Neural progenitor cell (in vitro differentiated cells): Measurements from ENCODE around the gene RHOF. TPM values are rescaled to one million over a fixed set of nuclear protein-coding genes. Genes with fewer than 3 reads are reported as not detected.

Source experiments
- DNase-seq: peaks from one replicate; pipeline ENCODE4 v3.0.0-alpha.2; 2016; ENCODE audit warnings: low spot score
- H2AFZ ChIP-seq: fragments of 200-600 bp; sonication (generic); replicated peaks from 2 replicates; pipeline ENCODE4 v1.6.1; 2016; ENCODE audit warnings: antibody characterized with exemption
- H3F3A ChIP-seq: fragments of 200-600 bp; sonication (generic); 2 replicates; pipeline ENCODE4 v1.6.1; 2016; ENCODE audit warnings: antibody characterized with exemption, low read depth
- H3K27ac ChIP-seq: fragments of 200-600 bp; sonication (generic); 2 replicates; pipeline ENCODE4 v1.5.1; 2016; ENCODE audit warnings: mild to moderate bottlenecking
- H3K27me3 ChIP-seq: fragments of 200-600 bp; sonication (generic); 2 replicates; pipeline ENCODE4 v1.6.1; 2016; ENCODE audit warnings: mild to moderate bottlenecking, moderate library complexity
- H3K36me3 ChIP-seq: fragments of 200-600 bp; sonication (generic); 2 replicates; pipeline ENCODE4 v1.5.1; 2016
- H3K4me1 ChIP-seq: fragments of 200-600 bp; sonication (generic); 2 replicates; pipeline ENCODE4 v1.6.1; 2016; ENCODE audit warnings: mixed run types
- H3K4me2 ChIP-seq: fragments of 200-600 bp; sonication (generic); 2 replicates; pipeline ENCODE4 v1.6.1; 2016
- H3K4me3 ChIP-seq: fragments of 200-600 bp; sonication (generic); 2 replicates; pipeline ENCODE4 v1.5.1; 2016
- H3K79me2 ChIP-seq: fragments of 200-600 bp; sonication (generic); 2 replicates; pipeline ENCODE4 v1.6.1; 2016; ENCODE audit warnings: low read depth
- H3K9ac ChIP-seq: fragments of 200-600 bp; sonication (generic); 2 replicates; pipeline ENCODE4 v1.6.1; 2016
- H3K9me3 ChIP-seq: fragments of 200-600 bp; sonication (generic); 2 replicates; pipeline ENCODE4 v1.5.1; 2016; ENCODE audit warnings: low read depth
- H4K20me1 ChIP-seq: fragments of 200-600 bp; sonication (generic); 2 replicates; pipeline ENCODE4 v1.6.1; 2016; ENCODE audit warnings: low read depth
- H3K27ac Mint-ChIP-seq: 3 replicates; pipeline ENCODE4 v1.8.0; 2021; ENCODE audit warnings: mixed read lengths
- H3K27me3 Mint-ChIP-seq: 2 replicates; pipeline ENCODE4 v1.8.0; 2022; ENCODE audit warnings: low read depth, mild to moderate bottlenecking, inconsistent platforms, moderate library complexity, mixed read lengths; ENCODE audit not compliant: insufficient read depth
- H3K36me3 Mint-ChIP-seq: 3 replicates; pipeline ENCODE4 v1.8.0; 2021; ENCODE audit warnings: mixed read lengths
- H3K4me1 Mint-ChIP-seq: 3 replicates; pipeline ENCODE4 v1.8.0; 2021; ENCODE audit warnings: mixed read lengths
- H3K4me3 Mint-ChIP-seq: 3 replicates; pipeline ENCODE4 v1.8.0; 2021; ENCODE audit warnings: mild to moderate bottlenecking, moderate library complexity, mixed read lengths
- H3K9me3 Mint-ChIP-seq: 3 replicates; pipeline ENCODE4 v1.8.0; 2020; ENCODE audit warnings: mixed read lengths
- CTCF ChIP-seq: fragments of 200-600 bp; sonication (generic); IDR thresholded peaks from 2 replicates; pipeline ENCODE4 v1.5.1; 2017; ENCODE audit warnings: antibody characterized with exemption, mild to moderate bottlenecking
- EZH2 ChIP-seq: fragments of 200-600 bp; sonication (generic); IDR thresholded peaks from 2 replicates; pipeline ENCODE4 v1.6.1; 2017; ENCODE audit warnings: antibody characterized with exemption, mild to moderate bottlenecking, moderate library complexity
- EZH2phosphoT487 ChIP-seq: fragments of 200-600 bp; sonication (generic); IDR thresholded peaks from 2 replicates; pipeline ENCODE4 v1.6.1; 2017; ENCODE audit warnings: antibody characterized with exemption
- total RNA-seq: library from RNA; depleted of rRNA; stranded (reverse); fragments of >200 nt; gene quantifications from 2 replicates; pipeline ENCODE4 v1.2.3, GENCODE V29; 2015; ENCODE audit warnings: low replicate concordance

RHOF gene
- total RNA-seq, 1 donor from 2014 or later, result 20.1 TPM

GRCh38 chr12:121794534-121795033 is 1.1 kb upstream of the RHOF start:
- DNase-seq, result no peak
- peaks cover 13% of the 10 kb centered on the region for H3K36me3 Mint-ChIP-seq
- no peaks in the 10 kb centered on the region for H3K36me3 ChIP-seq
- H3K79me2 ChIP-seq, result peaks cover 37% of the 10 kb centered on the region
- peaks cover 16% of the 10 kb centered on the region for H3K27me3 ChIP-seq
- H3K9me3 ChIP-seq, result no peaks in the 10 kb centered on the region
- H3K4me2 ChIP-seq, result no peak overlapping the region
- peaks cover 25% of the 10 kb centered on the region for H3K4me1 ChIP-seq
- H3F3A ChIP-seq, result peaks cover 64% of the 10 kb centered on the region
- no peak overlapping the region for H3K9ac ChIP-seq
- H3K9me3 Mint-ChIP-seq, result no peaks in the 10 kb centered on the region
- no peak overlapping the region for H3K27ac ChIP-seq
- H2AFZ ChIP-seq, result no peak overlapping the region
- no peak overlapping the region for H3K4me3 ChIP-seq
- H3K4me3 Mint-ChIP-seq, result peak overlapping the region; percentile 81
- TF ChIP-seq EZH2 (no peak), CTCF (no peak), EZH2phosphoT487 (no peak)
- peak overlapping the region; percentile 84 for H3K27ac Mint-ChIP-seq
- H3K27me3 Mint-ChIP-seq, result peaks cover 17% of the 10 kb centered on the region
- peaks cover 50% of the 10 kb centered on the region for H3K4me1 Mint-ChIP-seq
- peaks cover 55% of the 10 kb centered on the region for H4K20me1 ChIP-seq

- Histone ChIP-seq H3K79me2 (peaks cover 32% of the 10 kb centered on the region), H3K9ac (no peak overlapping the region), H3K36me3 (no peaks in the 10 kb centered on the region), H3K27me3 (peaks cover 16% of the 10 kb centered on the region), H3K4me2 (peak overlapping the region; percentile 96), H3K27ac (no peak overlapping the region), H2AFZ (no peak overlapping the region), H3K4me1 (peaks cover 21% of the 10 kb centered on the region), H3F3A (peaks cover 59% of the 10 kb centered on the region), H3K4me3 (peak overlapping the region; percentile 56), H4K20me1 (peaks cover 49% of the 10 kb centered on the region), H3K9me3 (no peaks in the 10 kb centered on the region)
- TF ChIP-seq EZH2, result no peak
- TF ChIP-seq CTCF, result peak; percentile 96
- peak; percentile 96 for DNase-seq
- peaks cover 11% of the 10 kb centered on the region for H3K36me3 Mint-ChIP-seq
- peaks cover 13% of the 10 kb centered on the region for H3K27me3 Mint-ChIP-seq
- H3K9me3 Mint-ChIP-seq, result no peaks in the 10 kb centered on the region
- H3K4me3 Mint-ChIP-seq, result peak overlapping the region; percentile 81
- peak overlapping the region; percentile 74 for H3K27ac Mint-ChIP-seq
- peaks cover 46% of the 10 kb centered on the region for H3K4me1 Mint-ChIP-seq
Measured at GRCh38 chr12:121793838-121794533, 498 bp upstream of the RHOF start.

- H3K4me3 Mint-ChIP-seq, result peak overlapping the region; percentile 81
- peak overlapping the region; percentile 96 for H3K4me2 ChIP-seq
- H2AFZ ChIP-seq, result no peak overlapping the region
- H3K79me2 ChIP-seq, result peaks cover 21% of the 10 kb centered on the region
- no peak for TF ChIP-seq EZH2phosphoT487
- no peak for TF ChIP-seq EZH2
- TF ChIP-seq CTCF, result no peak
- DNase-seq, result no peak
- H3K36me3 Mint-ChIP-seq, result peaks cover 7% of the 10 kb centered on the region
- H3K9ac ChIP-seq, result no peak overlapping the region
- peaks cover 47% of the 10 kb centered on the region for H3F3A ChIP-seq
- no peak overlapping the region for H3K27ac Mint-ChIP-seq
- H3K27me3 Mint-ChIP-seq, result peaks cover 10% of the 10 kb centered on the region
- H4K20me1 ChIP-seq, result peaks cover 37% of the 10 kb centered on the region
- peaks cover 16% of the 10 kb centered on the region for H3K27me3 ChIP-seq
- no peaks in the 10 kb centered on the region for H3K9me3 ChIP-seq
- H3K36me3 ChIP-seq, result no peaks in the 10 kb centered on the region
- H3K9me3 Mint-ChIP-seq, result no peaks in the 10 kb centered on the region
- peaks cover 36% of the 10 kb centered on the region for H3K4me1 Mint-ChIP-seq
- H3K4me1 ChIP-seq, result peaks cover 9% of the 10 kb centered on the region
- peak overlapping the region; percentile 56 for H3K4me3 ChIP-seq
- H3K27ac ChIP-seq, result no peak overlapping the region
Measured at GRCh38 chr12:121792607-121793439, 665 bp downstream of the RHOF start.
